GM19438 (cell line): Measurements from ENCODE around the gene RNF103.
"Not testable (repeated sequence)": the region's sequence is repeated elsewhere in the genome, so short reads cannot be mapped to it uniquely, and the experiment has no call there.

Experiments
- ATAC-seq: cut with Tn5 transposase; IDR thresholded peaks from one replicate; pipeline ENCODE4 v1.9.1; 2021; ENCODE audit warnings: low read depth; ENCODE audit not compliant: unreplicated experiment

Gene RNF103

GRCh38 chr2:86627550-86627949, 3.9 kb upstream of the RNF103 start:
- ATAC-seq = no peak

- no peak for ATAC-seq
Measured at GRCh38 chr2:86625096-86625495, 1.4 kb upstream of the RNF103 start.

GRCh38 chr2:86624267-86624547, 542 bp upstream of the RNF103 start:
- no peak for ATAC-seq

GRCh38 chr2:86623043-86623493, 597 bp downstream of the RNF103 start:
- peak; percentile 43 for ATAC-seq

GRCh38 chr2:86622519-86623042, 1.1 kb downstream of the RNF103 start:
- ATAC-seq = no peak

GRCh38 chr2:86621280-86621943, 2.3 kb downstream of the RNF103 start:
- ATAC-seq = no peak

GRCh38 chr2:86617738-86618137, 5.9 kb downstream of the RNF103 start:
- ATAC-seq = no peak

- ATAC-seq = no peak
Measured at GRCh38 chr2:86617153-86617552, 6.5 kb downstream of the RNF103 start.

GRCh38 chr2:86616502-86616901, 7.2 kb downstream of the RNF103 start:
- no peak for ATAC-seq

GRCh38 chr2:86615596-86615995, 8.1 kb downstream of the RNF103 start:
- ATAC-seq = no peak

GRCh38 chr2:86613515-86613914, 10.2 kb downstream of the RNF103 start:
- ATAC-seq = no peak

GRCh38 chr2:86610871-86611270, 12.8 kb downstream of the RNF103 start:
- ATAC-seq = no peak

GRCh38 chr2:86608832-86609410, 14.7 kb downstream of the RNF103 start:
- no peak for ATAC-seq

GRCh38 chr2:86603905-86604304, 19.8 kb downstream of the RNF103 start:
- ATAC-seq = no peak

GRCh38 chr2:86598966-86599365, 24.7 kb downstream of the RNF103 start:
- ATAC-seq = no peak

- no peak for ATAC-seq
Measured at GRCh38 chr2:86596118-86596517, 27.5 kb downstream of the RNF103 start.

- no peak for ATAC-seq
Measured at GRCh38 chr2:86593266-86593665, 30.4 kb downstream of the RNF103 start.

- no peak for ATAC-seq
Measured at GRCh38 chr2:86592547-86593230, 31.0 kb downstream of the RNF103 start.

GRCh38 chr2:86589701-86590100, 34.0 kb downstream of the RNF103 start:
- not testable (repeated sequence) for ATAC-seq

GRCh38 chr2:86584151-86584913, 39.3 kb downstream of the RNF103 start:
- no peak for ATAC-seq

- no peak for ATAC-seq
Measured at GRCh38 chr2:86580560-86580959, 43.1 kb downstream of the RNF103 start.
